HG02970 (cell line): ENCODE data around the gene CEPT1.

Source experiments
- ATAC-seq: cut with Tn5 transposase; IDR thresholded peaks from one replicate; pipeline ENCODE4 v1.9.1; 2021; ENCODE audit warnings: mild to moderate bottlenecking, moderate library complexity, moderate number of reproducible peaks; ENCODE audit not compliant: unreplicated experiment, low FRiP score

The CEPT1 gene

GRCh38 chr1:111225091-111225490 is 85.1 kb downstream of the CEPT1 start:
- no peak for ATAC-seq

GRCh38 chr1:111225717-111226400 is 85.8 kb downstream of the CEPT1 start:
- ATAC-seq = no peak

DNA sequence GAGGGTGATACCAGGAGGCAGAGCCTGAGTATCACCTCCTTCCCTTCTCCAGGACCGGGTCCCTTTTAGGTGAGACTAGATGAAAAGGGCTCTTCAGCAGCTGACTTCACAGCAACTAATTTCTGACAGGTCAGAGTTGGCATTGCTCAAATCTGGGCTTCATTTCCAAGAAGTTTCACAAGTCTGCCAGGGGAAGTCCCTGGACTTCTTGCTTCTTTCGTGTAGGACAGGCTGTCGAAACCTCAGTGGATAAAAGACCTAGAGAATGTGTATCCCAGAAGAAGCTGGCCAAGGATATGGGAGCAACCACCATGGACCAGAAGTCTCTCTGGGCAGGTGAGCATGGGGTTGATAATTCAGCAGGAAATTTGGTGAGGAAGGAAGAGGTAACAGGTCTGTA is 87.4 kb downstream of the CEPT1 start, which contains the start of gene CHI3L2:
Gene CHI3L2 (plus strand): TSS at position 280 of the 400 bp plus-strand sequence. CDS start 17 bp downstream, at position 297.
- no peak for ATAC-seq

DNA sequence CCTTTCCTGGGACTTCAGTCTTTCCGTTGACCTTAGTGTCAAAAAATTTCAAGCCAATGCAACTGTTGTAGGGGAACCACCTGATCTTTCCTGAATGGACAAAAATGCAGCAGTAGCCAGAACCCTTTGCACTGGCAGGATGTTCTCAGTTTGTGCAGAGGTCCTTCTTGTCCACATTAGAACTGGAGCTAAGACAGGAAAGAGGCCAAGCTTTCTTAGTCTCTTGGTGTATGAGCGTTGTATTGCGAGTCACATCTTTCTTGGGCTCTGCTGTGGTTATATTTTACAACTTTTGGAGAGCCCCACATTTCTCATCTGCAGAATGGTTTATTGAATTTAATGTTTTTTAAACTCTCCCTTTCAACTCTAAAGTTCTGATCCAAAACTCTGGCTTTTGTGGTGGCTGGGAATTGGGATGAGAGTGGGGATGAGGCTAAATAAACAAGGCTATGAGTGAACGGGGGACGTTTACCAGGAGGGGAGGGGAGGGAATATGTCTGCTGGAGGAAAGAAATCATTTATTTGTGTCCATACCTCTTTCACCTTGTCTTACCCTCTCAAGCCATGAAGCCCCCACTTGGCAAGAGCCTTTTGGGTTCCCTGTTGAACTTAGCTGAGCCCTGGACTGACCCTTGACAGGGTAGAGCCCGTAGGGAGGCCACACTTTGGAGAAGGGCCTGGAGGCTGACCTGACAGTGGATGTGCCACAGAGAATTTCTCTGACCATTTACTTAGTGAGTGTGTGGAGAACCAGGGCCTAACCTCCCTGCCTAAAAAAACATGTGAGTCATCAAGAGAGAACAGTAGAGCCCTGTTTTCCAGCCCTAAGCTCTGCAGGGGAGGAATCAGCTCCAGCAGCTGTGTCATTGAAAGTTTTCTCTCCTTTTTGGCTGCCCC is 88.1 kb downstream of the CEPT1 start:
- no peak for ATAC-seq

DNA sequence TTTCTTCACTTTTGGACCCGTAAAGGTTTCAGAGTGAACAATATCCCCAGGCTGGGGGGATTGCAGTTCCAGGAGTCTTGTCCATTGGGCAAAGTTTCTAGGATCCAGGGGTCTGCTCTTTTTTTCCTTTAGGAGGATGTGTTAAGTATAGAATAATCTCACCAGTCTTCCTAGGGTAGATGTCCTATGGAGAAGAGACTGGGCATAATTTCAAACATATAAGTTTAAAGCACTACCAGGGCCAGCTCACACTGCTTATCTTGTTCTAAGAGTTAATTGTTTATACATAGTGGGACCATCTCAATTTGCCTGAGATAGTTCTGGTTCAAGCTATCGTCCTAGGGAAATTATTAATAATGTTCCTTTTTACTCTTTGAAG is 88.7 kb downstream of the CEPT1 start:
- no peak for ATAC-seq

- ATAC-seq = no peak
Observed at GRCh38 chr1:111232134-111232533, 92.1 kb downstream of the CEPT1 start.

DNA sequence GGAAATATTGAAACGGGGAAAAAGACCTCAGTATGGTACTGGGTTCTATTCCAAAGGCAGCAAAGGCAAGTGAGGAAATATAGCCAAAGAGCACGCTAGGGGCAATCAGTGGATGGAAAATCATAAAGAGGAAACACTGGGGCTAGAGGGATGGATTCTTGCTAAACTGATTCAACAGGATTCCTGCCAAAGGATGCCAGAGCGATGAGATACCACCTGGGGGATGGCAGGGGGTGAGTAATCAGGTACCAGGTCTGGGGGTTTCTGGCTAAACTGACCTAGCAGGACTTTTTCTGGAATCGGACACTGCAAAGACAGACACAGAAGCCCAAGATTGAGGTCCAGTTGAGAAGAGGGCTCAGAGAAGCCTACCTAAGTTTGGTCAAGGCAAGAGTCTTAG is 94.2 kb downstream of the CEPT1 start:
- no peak for ATAC-seq
